Mucosa of stomach (tissue), 1 donor: ENCODE results near the gene RYK.
"Not testable (repeated sequence)": the region's sequence is repeated elsewhere in the genome, so short reads cannot be mapped to it uniquely, and the experiment has no call there.

Experiments
- H3K27me3 ChIP-seq: one replicate; pipeline ENCODE4 v1.7.0; 2013; ENCODE audit warnings: mild to moderate bottlenecking, low read length; ENCODE audit not compliant: control insufficient read depth, insufficient read depth
- H3K36me3 ChIP-seq: one replicate; pipeline ENCODE4 v1.7.0; 2013; ENCODE audit warnings: low read length; ENCODE audit not compliant: control insufficient read depth, insufficient read depth
- H3K4me1 ChIP-seq: one replicate; pipeline ENCODE4 v1.7.0; 2013; ENCODE audit warnings: mild to moderate bottlenecking, low read length; ENCODE audit not compliant: control insufficient read depth, insufficient read depth
- H3K4me3 ChIP-seq: one replicate; pipeline ENCODE4 v1.7.0; 2013; ENCODE audit warnings: low read length
- H3K9ac ChIP-seq: one replicate; pipeline ENCODE4 v1.7.0; 2013; ENCODE audit warnings: mild to moderate bottlenecking, low read length, moderate library complexity
- H3K9me3 ChIP-seq: one replicate; pipeline ENCODE4 v1.7.0; 2013; ENCODE audit warnings: mild to moderate bottlenecking, low read length, moderate library complexity; ENCODE audit not compliant: control insufficient read depth
- donor health status: Pancreatic carcinoma.

The RYK gene

GRCh38 chr3:134205451-134205850 is 45.2 kb downstream of the RYK start:
- Histone ChIP-seq H3K4me1 (no peaks in the 10 kb centered on the region), H3K36me3 (no peaks in the 10 kb centered on the region), H3K4me3 (no peak overlapping the region), H3K9me3 (no peaks in the 10 kb centered on the region), H3K27me3 (no peaks in the 10 kb centered on the region), H3K9ac (no peak overlapping the region)

- Histone ChIP-seq H3K4me3 (no peak overlapping the region), H3K4me1 (no peaks in the 10 kb centered on the region), H3K9me3 (no peaks in the 10 kb centered on the region), H3K9ac (no peak overlapping the region), H3K36me3 (no peaks in the 10 kb centered on the region), H3K27me3 (no peaks in the 10 kb centered on the region)
Measured at GRCh38 chr3:134201201-134202130, 49.2 kb downstream of the RYK start.

GRCh38 chr3:134199880-134200279 is 50.8 kb downstream of the RYK start:
- not testable (repeated sequence) for H3K4me1 ChIP-seq, H3K4me3 ChIP-seq, H3K27me3 ChIP-seq, H3K36me3 ChIP-seq, H3K9ac ChIP-seq, H3K9me3 ChIP-seq

GRCh38 chr3:134199240-134199639 is 51.4 kb downstream of the RYK start:
- no peaks in the 10 kb centered on the region for H3K27me3 ChIP-seq
- H3K4me1 ChIP-seq: no peaks in the 10 kb centered on the region
- H3K9ac ChIP-seq: no peak overlapping the region
- H3K36me3 ChIP-seq: no peaks in the 10 kb centered on the region
- H3K9me3 ChIP-seq: no peaks in the 10 kb centered on the region
- no peak overlapping the region for H3K4me3 ChIP-seq

- Histone ChIP-seq H3K4me1 (no peaks in the 10 kb centered on the region), H3K36me3 (no peaks in the 10 kb centered on the region), H3K27me3 (no peaks in the 10 kb centered on the region), H3K4me3 (no peak overlapping the region), H3K9me3 (no peaks in the 10 kb centered on the region), H3K9ac (no peak overlapping the region)
Measured at GRCh38 chr3:134198414-134198813, 52.2 kb downstream of the RYK start.

GRCh38 chr3:134197681-134198261 is 52.9 kb downstream of the RYK start:
- Histone ChIP-seq H3K4me3 (no peak overlapping the region), H3K27me3 (no peaks in the 10 kb centered on the region), H3K36me3 (no peaks in the 10 kb centered on the region), H3K9ac (no peak overlapping the region), H3K4me1 (no peaks in the 10 kb centered on the region), H3K9me3 (no peaks in the 10 kb centered on the region)

- peaks cover 4% of the 10 kb centered on the region for H3K4me1 ChIP-seq
- no peak overlapping the region for H3K9ac ChIP-seq
- H3K9me3 ChIP-seq: no peaks in the 10 kb centered on the region
- H3K4me3 ChIP-seq: no peak overlapping the region
- H3K36me3 ChIP-seq: no peaks in the 10 kb centered on the region
- H3K27me3 ChIP-seq: no peaks in the 10 kb centered on the region
Measured at GRCh38 chr3:134194247-134194646, 56.4 kb downstream of the RYK start.

GRCh38 chr3:134190250-134190649 is 60.4 kb downstream of the RYK start:
- H3K4me1 ChIP-seq: peaks cover 4% of the 10 kb centered on the region
- H3K36me3 ChIP-seq: no peaks in the 10 kb centered on the region
- H3K27me3 ChIP-seq: no peaks in the 10 kb centered on the region
- H3K4me3 ChIP-seq: no peak overlapping the region
- no peaks in the 10 kb centered on the region for H3K9me3 ChIP-seq
- H3K9ac ChIP-seq: no peak overlapping the region

- no peaks in the 10 kb centered on the region for H3K36me3 ChIP-seq
- peaks cover 4% of the 10 kb centered on the region for H3K4me1 ChIP-seq
- no peak overlapping the region for H3K4me3 ChIP-seq
Measured at GRCh38 chr3:134189849-134190248, 60.8 kb downstream of the RYK start.

GRCh38 chr3:134186391-134186790 is 64.3 kb downstream of the RYK start:
- H3K36me3 ChIP-seq: no peaks in the 10 kb centered on the region
- no peak overlapping the region for H3K4me3 ChIP-seq

More at GRCh38 chr3:134189849-134190248, 60.8 kb downstream of the RYK start:
- Histone ChIP-seq H3K9me3 (no peaks in the 10 kb centered on the region), H3K9ac (no peak overlapping the region), H3K27me3 (no peaks in the 10 kb centered on the region)

GRCh38 chr3:134180761-134181160 is 69.9 kb downstream of the RYK start:
- H3K4me1 ChIP-seq: no peaks in the 10 kb centered on the region
- H3K4me3 ChIP-seq: no peak overlapping the region
- H3K36me3 ChIP-seq: no peaks in the 10 kb centered on the region
- no peaks in the 10 kb centered on the region for H3K27me3 ChIP-seq
- H3K9me3 ChIP-seq: no peaks in the 10 kb centered on the region
- no peak overlapping the region for H3K9ac ChIP-seq

More at GRCh38 chr3:134186391-134186790, 64.3 kb downstream of the RYK start:
- H3K9me3 ChIP-seq: no peaks in the 10 kb centered on the region
- H3K4me1 ChIP-seq: peaks cover 4% of the 10 kb centered on the region
- no peak overlapping the region for H3K9ac ChIP-seq
- H3K27me3 ChIP-seq: no peaks in the 10 kb centered on the region

GRCh38 chr3:134179508-134179907 is 71.2 kb downstream of the RYK start:
- Histone ChIP-seq H3K9ac (no peak overlapping the region), H3K4me1 (no peaks in the 10 kb centered on the region), H3K9me3 (no peaks in the 10 kb centered on the region), H3K4me3 (no peak overlapping the region), H3K36me3 (no peaks in the 10 kb centered on the region), H3K27me3 (no peaks in the 10 kb centered on the region)
